GM18508 (cell line): Measurements from ENCODE around the gene E4F1.

ENCODE experiments used
- ATAC-seq: cut with Tn5 transposase; IDR thresholded peaks from one replicate; pipeline ENCODE4 v1.9.1; 2021; ENCODE audit warnings: moderate number of reproducible peaks; ENCODE audit not compliant: insufficient read depth, unreplicated experiment

Gene E4F1

DNA sequence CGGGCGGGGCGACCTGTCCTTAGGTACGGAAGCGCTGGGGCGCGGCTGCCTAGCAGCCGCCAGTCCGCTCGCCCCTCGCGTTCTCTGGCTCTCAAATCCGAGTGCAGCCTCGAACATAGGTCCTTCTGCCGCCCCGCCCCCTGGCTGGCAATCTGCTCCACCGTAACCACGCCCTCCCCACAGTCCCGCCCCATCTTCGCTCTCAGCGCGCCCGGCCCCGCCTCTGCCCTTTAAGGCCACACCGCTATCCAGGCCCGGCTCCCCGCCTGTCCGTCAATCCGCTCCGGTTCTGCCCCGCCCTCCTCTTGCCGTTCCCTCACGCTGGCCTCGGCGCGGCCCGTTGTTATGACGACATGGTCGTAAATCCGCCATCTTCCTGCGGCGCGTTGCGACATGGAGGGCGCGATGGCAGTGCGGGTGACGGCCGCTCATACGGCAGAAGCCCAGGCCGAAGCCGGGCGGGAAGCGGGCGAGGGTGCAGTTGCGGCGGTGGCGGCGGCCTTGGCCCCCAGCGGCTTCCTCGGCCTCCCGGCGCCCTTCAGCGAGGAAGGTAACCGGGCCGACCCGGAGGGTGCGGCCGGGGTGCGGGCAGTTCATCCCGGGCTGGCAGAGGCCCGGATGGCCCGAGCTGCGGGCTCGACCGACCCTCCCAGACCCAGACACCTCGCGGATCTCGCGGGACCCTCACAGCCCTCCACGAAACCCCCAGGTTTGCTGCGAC lies at the start of gene E4F1:
TSS of gene E4F1 (plus strand) at position 371 of the 721 bp plus-strand sequence. CDS start at position 394, 23 bp downstream.
- peak; percentile 65 for ATAC-seq

- no peak for ATAC-seq
Observed at GRCh38 chr16:2173916-2174315, 49.5 kb upstream of the E4F1 start.

GRCh38 chr16:2174396-2175131 lies 48.8 kb upstream of the E4F1 start:
- ATAC-seq: no peak

- ATAC-seq: no peak
Observed at GRCh38 chr16:2175454-2175853, 47.9 kb upstream of the E4F1 start.

GRCh38 chr16:2176047-2176446 lies 47.3 kb upstream of the E4F1 start:
- no peak for ATAC-seq

- no peak for ATAC-seq
Observed at GRCh38 chr16:2177101-2177500, 46.3 kb upstream of the E4F1 start.

- no peak for ATAC-seq
Observed at GRCh38 chr16:2177561-2177960, 45.8 kb upstream of the E4F1 start.

DNA sequence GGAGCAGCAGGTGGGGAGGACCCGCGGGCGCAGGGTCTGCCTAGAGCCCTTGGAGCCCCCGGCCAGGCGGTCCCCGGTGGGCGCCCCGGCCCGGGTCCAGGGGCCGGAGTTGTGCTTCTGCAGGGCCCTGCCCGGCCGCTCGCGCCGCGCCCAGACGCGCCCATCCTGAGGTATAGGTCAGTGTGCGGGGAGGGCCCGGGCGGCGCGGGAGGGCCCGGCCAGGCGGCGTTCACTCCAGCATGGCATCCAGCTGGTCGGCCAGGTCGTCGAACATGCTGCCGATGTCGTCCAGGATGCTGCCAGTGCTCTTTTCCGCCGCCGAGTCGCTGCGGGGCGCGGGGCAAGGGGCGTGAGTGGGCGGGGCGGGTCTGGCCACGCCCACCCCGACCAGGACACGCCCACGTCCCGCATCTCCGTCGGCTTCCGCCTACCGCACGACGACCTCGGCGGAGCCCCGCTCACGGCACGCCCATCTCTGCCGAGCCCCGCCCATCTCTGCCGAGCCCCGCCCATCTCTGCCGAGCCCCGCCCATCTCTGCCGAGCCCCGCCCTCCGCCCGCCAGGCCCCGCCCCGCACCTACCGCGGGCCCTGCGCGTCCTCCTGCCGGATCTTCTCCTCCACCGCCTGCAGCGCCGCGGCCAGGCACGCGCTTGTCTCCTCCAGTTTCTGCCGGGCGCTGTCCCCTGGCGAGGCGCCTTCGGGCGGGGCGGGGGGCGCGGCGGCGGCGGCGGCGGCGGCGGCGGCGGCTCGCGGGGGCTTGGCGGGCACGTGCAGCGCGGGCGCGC lies 44.9 kb upstream of the E4F1 start:
- ATAC-seq: no peak

- ATAC-seq: no peak
Observed at GRCh38 chr16:2179107-2179501, 44.3 kb upstream of the E4F1 start.

DNA sequence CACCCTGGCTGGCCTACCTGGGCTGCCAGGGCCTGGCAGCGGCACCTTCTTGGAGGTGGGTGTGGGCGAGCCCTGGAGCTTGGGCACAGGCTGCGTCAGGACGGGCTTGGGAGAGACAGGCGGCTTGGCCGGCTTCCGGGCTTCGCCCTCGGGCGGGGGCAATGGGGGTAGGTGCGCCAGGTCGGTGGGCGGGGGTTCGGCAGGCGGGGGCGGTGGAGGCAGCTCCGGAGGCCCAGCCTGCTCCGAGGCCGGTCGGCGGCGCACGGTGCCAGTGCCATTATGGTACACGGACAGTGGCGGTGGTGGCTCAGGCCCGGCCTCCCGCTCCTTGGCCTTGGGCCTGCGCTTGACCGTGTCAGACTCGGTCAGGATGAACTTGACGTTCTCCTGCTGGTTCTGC lies 43.8 kb upstream of the E4F1 start:
- no peak for ATAC-seq

GRCh38 chr16:2180461-2180860 lies 42.9 kb upstream of the E4F1 start:
- no peak for ATAC-seq

DNA sequence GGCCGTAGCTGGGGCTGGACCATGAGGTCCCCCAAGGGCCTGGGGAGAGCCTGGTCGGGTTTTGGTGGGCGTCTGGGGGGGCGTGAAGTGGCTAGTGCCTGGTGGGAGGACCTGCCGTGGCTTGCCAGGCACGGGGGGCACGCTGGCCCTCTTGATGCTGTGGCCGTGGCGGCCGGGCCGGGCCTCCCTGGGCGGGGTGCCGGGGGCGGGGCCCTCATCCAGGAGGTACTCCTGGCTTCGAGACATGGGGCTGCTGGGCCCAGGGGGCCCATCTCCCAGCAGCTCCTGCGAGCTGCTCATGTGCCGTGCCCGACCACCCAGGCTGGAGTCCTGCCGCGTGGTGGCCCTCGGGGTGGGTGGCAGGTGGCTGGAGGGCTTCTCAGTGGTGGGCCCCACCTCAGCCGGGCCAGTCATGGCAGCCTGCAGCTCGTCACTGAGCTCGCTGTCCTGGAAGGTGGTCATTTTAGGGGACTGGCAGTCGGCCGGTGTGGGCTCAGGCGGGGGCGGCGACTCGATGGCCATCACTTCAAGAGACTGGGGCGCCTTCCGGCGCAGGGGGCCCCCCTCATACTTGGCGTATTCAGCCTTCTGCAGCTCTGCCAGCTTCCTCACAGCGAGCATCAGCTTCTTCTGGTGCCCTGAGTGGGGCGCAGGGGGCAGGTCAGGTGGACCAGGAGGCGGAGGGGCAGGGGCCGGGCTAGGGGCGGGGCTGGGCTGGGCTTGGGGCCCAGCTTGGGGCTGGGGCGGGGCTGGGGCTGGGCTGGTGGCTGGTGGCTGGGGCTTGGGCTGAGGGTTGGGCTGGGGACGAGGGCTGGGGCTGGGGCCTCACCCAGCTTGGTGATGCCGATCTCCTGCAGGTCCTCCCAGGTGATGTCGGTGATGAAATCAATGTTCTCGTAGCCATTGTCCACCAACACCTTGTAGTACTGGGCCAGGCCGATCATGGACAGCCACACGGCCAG lies 42.1 kb upstream of the E4F1 start:
- ATAC-seq: no peak

DNA sequence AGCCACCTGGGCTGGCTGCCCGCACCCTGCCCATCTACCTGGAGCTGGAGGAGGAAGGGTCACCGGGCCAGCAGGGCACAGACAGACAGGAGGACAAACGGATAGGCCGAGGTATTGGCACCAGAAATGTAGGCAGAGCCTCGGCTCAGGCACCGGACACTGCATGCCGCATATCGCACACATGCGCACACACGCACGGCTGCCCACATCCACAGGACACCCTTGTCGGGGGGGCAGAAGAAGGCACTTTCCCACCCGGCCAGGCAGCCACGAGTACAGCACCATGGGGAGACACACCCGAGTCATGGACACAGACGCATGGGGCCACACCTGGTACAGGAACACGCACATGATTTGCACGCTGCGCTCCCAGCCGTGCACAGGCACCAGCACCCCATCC lies 41.4 kb upstream of the E4F1 start:
- ATAC-seq: no peak

- ATAC-seq: no peak
Observed at GRCh38 chr16:2183671-2184070, 39.7 kb upstream of the E4F1 start.

DNA sequence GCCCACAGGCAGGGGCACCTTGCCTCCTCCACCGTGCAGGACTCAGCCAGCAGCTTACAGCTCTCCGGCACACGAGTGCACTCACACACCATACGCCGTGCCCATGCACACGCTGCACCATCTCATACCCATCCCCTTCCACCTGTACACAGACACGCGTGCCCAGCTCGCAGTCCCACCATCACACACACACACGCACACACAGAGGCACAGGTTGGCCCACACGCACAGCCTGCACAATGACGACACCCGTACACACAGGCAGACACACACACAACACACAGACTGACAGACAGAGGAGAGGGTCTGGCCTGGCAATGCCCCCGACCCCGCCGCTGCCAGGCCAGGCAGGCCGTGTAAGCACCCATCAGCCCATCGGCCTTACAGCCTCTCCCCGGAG lies 39.0 kb upstream of the E4F1 start:
- no peak for ATAC-seq

GRCh38 chr16:2184962-2185361 lies 38.4 kb upstream of the E4F1 start:
- ATAC-seq: no peak

GRCh38 chr16:2186064-2186463 lies 37.3 kb upstream of the E4F1 start:
- ATAC-seq: no peak

DNA sequence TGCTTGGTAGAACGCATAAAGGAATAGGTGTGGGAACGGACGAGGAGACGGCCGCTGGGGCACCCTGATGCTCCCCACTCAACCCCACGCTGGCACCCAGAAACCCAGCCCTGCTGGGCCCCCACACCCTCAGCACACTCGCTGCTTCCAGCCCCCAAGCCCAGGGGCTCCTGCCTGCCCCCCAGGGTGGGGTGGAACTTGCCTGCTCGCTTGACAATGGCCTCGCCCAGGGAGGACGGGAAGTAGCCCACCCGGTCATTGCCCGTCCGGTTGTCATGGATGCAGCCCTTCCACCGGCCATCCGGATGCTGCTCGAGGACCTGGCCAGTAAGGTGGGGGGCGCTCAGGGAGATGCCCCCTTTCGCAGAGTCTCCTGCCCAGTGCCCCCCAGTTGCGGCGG lies 36.9 kb upstream of the E4F1 start:
- no peak for ATAC-seq

DNA sequence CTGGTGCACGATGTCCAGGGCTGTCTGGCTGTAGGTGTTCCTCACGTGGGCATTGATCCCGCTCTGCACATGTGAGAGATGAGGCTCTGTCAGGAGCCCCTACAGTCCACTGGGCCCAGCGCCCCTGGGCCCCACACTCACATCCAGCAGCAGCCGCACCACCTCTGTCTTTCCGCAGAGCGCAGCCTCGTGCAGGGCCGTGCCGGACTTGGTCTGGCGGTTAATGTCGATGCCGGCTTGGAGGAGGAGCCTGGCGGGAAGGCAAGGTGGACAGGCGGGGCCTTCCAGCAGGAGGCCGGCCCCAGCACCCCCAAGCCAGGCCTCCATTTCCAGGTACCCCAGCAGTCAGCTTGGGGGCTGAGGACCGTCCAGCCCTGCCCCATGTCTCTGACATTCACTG lies 36.2 kb upstream of the E4F1 start:
- ATAC-seq: no peak

DNA sequence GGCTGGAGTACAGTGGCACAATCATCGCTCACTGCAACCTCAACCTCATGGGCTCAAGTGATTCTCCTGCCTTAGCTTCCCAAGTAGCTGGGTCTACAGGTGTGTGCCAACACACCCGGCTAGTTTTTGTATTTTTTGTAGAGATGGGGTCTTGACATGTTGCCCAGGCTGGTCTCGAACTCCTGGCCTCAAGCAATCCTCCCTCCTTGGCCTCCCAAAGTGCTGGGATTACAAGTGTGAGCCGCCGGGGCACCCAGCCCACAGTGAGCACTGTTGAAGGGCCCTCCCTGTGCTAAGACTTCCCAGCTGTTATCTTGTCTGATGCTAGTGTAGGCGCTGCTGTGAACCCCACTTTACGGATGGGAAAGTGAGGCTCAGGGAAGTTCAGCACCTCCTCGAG lies 35.0 kb upstream of the E4F1 start:
- ATAC-seq: no peak
